ENCODE data around the gene FIP1L1. TPM values are rescaled to one million over a fixed set of nuclear protein-coding genes. Genes with fewer than 3 reads are reported as not detected.

FIP1L1 gene
- polyA plus RNA-seq, 1 of the 3 experiments (the other 2 are of a cell fraction) = 20.3 TPM

- WGBS (ENCODE audit: low lambda C conversion rate) = 1% methylated on average over 38 of the region's 51 CpGs
- CTCF ChIA-PET = interaction anchor here (1.5 to 2.1 kb wide), 2 partner anchors 350 to 868 kb away, joined by 5 to 6 read pairs; no protein-coding TSS in a partner anchor
- Histone ChIP-seq H3K79me2 (ENCODE audit: insufficient read depth) (peaks cover 47% of the 10 kb centered on the region), H3K9me2 (no peaks in the 10 kb centered on the region), H3K4me1 (ENCODE audit: control insufficient read depth in 1 of 2, insufficient read depth in 2 of 2, low read depth in 1 of 2, low read length in 1 of 2) (peaks cover 0 to 11% of the 10 kb centered on the region in 2 experiments; a peak in 2 of 4 replicates), H3K9me3 (no peaks in the 10 kb centered on the region), H2AFZ (ENCODE audit: low read depth) (peak within 1 kb of the TSS; percentile 99), H3K4me2 (peak within 1 kb of the TSS; percentile 91), H3K9ac (peak within 1 kb of the TSS; percentile 63), H4K20me1 (ENCODE audit: insufficient read depth) (no peaks in the 10 kb centered on the region), H3F3A (replicated peaks; ENCODE audit: insufficient read depth) (no peaks in the 10 kb centered on the region), H3K4me3 (ENCODE audit: low read depth in 2 of 2, low read length in 1 of 2) (peak within 1 kb of the TSS; percentile 89 to 98), H3K36me3 (replicated peaks in 1 of 2; ENCODE audit: control insufficient read depth in 1 of 2, insufficient read depth in 2 of 2, low read length in 1 of 2) (peaks cover 0 to 8% of the 10 kb centered on the region in 2 experiments), H3K27ac (ENCODE audit: low read depth in 2 of 2, low read length in 1 of 2) (peak within 1 kb of the TSS; percentile 43 to 83), H3K27me3 (ENCODE audit: insufficient read depth) (no peaks in the 10 kb centered on the region)
- POLR2A ChIA-PET = interaction anchor here (1.4 kb wide), 1 partner anchor 12 kb away, joined by 7 read pairs; the partner anchor contains the start of gene FIP1L1
- peak; percentile 94 for DNase-seq
- TF ChIP-seq ZBTB33 (IDR thresholded peaks at IDR 0.05; ENCODE audit: borderline replicate concordance, low read depth) (no peak), RCOR1 (IDR thresholded peaks at IDR 0.05; ENCODE audit: low read length) (no peak), TEAD4 (IDR thresholded peaks at IDR 0.05; ENCODE audit: borderline replicate concordance, insufficient read depth) (no peak), EP300 (IDR thresholded peaks at IDR 0.05; ENCODE audit: borderline replicate concordance in 1 of 2, low read depth in 1 of 2, low read length in 1 of 2) (no peak), FOXM1 (IDR thresholded peaks at IDR 0.05; ENCODE audit: low read depth) (no peak), SMC3 (IDR thresholded peaks at IDR 0.05; ENCODE audit: low read depth, low read length) (no peak), FOSL2 (IDR thresholded peaks at IDR 0.05; ENCODE audit: borderline replicate concordance, low read depth) (no peak), MXI1 (IDR thresholded peaks at IDR 0.05; ENCODE audit: low read depth, low read length) (peak; percentile 100), YY1 (IDR thresholded peaks at IDR 0.05; ENCODE audit: low read depth) (peak; percentile 46; the same call in 1 of the 2 replicates), POLR2AphosphoS5 (IDR thresholded peaks at IDR 0.05; ENCODE audit: low read depth, low read length) (peak; percentile 89), USF2 (IDR thresholded peaks at IDR 0.05; ENCODE audit: borderline replicate concordance, low read depth, low read length) (peak; percentile 7; the same call in 1 of the 2 replicates), GABPA (IDR thresholded peaks at IDR 0.05; ENCODE audit: low read depth) (peak; percentile 65), USF1 (IDR thresholded peaks at IDR 0.05; ENCODE audit: borderline replicate concordance, low read depth) (peak; percentile 80), TCF12 (IDR thresholded peaks at IDR 0.05) (peak; percentile 7; the same call in 1 of the 2 replicates), RAD21 (IDR thresholded peaks at IDR 0.05; ENCODE audit: low read length) (no peak), NFIC (IDR thresholded peaks at IDR 0.05; ENCODE audit: borderline replicate concordance) (no peak), EZH2phosphoT487 (IDR thresholded peaks at IDR 0.05; ENCODE audit: borderline replicate concordance, low read depth) (no peak), NRF1 (IDR thresholded peaks at IDR 0.05; ENCODE audit: low read depth, low read length) (no peak), PBX3 (IDR thresholded peaks at IDR 0.05) (no peak; the same call in 1 of the 2 replicates), ELF1 (IDR thresholded peaks at IDR 0.05) (peak; percentile 91), CTCF (IDR thresholded peaks at IDR 0.05) (no peak), REST (IDR thresholded peaks at IDR 0.05; ENCODE audit: low read depth, low read length) (peak; percentile 56; the same call in 1 of the 2 replicates)
Measured at GRCh38 chr4:53365486-53366300, 11.7 kb upstream of the FIP1L1 start, which contains the start of gene SCFD2. TSS of gene SCFD2 (minus strand) at chr4:53366061.
